GM12878 (cell line): Measurements from ENCODE around the gene PANK1. TPM values are rescaled to one million over a fixed set of nuclear protein-coding genes. Genes with fewer than 3 reads are reported as not detected.

Experiments
- ASH2L ChIP-seq: fragments of 300-600, 200-600 bp; sonication (generic); IDR thresholded peaks from 2 replicates; pipeline ENCODE4 v1.6.1; 2017; ENCODE audit warnings: low read depth, mild to moderate bottlenecking, borderline replicate concordance
- BACH1 ChIP-seq: fragments of 450-650 bp; IDR thresholded peaks from 2 replicates; pipeline ENCODE4 v1.6.1; 2017; ENCODE audit warnings: mild to moderate bottlenecking, borderline replicate concordance
- CEBPB ChIP-seq, 2 experiments: fragments of 150-350 bp in 1 of 2; IDR thresholded peaks; 2 replicates each; pipeline ENCODE4 v1.6.1; 2012 to 2014; ENCODE audit warnings: low read depth in 2 of 2, low read length in 2 of 2, borderline replicate concordance in 1 of 2, inconsistent platforms in 1 of 2
- CHD2 ChIP-seq: IDR thresholded peaks from 2 replicates; pipeline ENCODE4 v1.6.1; 2011; ENCODE audit warnings: low read depth, low read length, improper control_type of control experiment, borderline replicate concordance
- ETV6 ChIP-seq, 2 experiments: fragments of 450-650 bp in 1 of 2; IDR thresholded peaks in 1 of 2; conservative IDR thresholded peaks in 1 of 2; 2 replicates each; pipeline ENCODE4 v1.6.1; 2014; ENCODE audit warnings: antibody characterized with exemption in 1 of 2, borderline replicate concordance in 1 of 2, low read depth in 1 of 2, mild to moderate bottlenecking in 1 of 2, moderate library complexity in 1 of 2
- EZH2 ChIP-seq: IDR thresholded peaks from 2 replicates; pipeline ENCODE4 v1.6.1; 2012; ENCODE audit warnings: low read depth, mild to moderate bottlenecking, control low read depth, inconsistent platforms, low read length, borderline replicate concordance; ENCODE audit not compliant: control insufficient read depth
- HDAC2 ChIP-seq: fragments of 200-600 bp; sonication (generic); IDR thresholded peaks from 2 replicates; pipeline ENCODE4 v1.6.1; 2017
- HDAC6 ChIP-seq: fragments of 200-600 bp; sonication (generic); IDR thresholded peaks from one replicate; pipeline ENCODE4 v1.8.0; 2017; ENCODE audit warnings: antibody characterized with exemption; ENCODE audit not compliant: unreplicated experiment
- JUNB ChIP-seq: IDR thresholded peaks from 2 replicates; pipeline ENCODE4 v1.6.1; 2016; ENCODE audit warnings: antibody characterized with exemption, mild to moderate bottlenecking
- KLF5 ChIP-seq: fragments of 450-650 bp; IDR thresholded peaks from 2 replicates; pipeline ENCODE4 v1.6.1; 2014; ENCODE audit warnings: mild to moderate bottlenecking; ENCODE audit not compliant: partially characterized antibody
- MTA3 ChIP-seq: IDR thresholded peaks from 2 replicates; pipeline ENCODE4 v1.6.1; 2012; ENCODE audit warnings: low read length, inconsistent platforms, borderline replicate concordance
- NFYB ChIP-seq: IDR thresholded peaks from 2 replicates; pipeline ENCODE4 v1.6.1; 2011; ENCODE audit warnings: low read depth, mild to moderate bottlenecking, low read length, improper control_type of control experiment, moderate library complexity; ENCODE audit not compliant: insufficient read depth
- POLR2AphosphoS2 ChIP-seq: IDR thresholded peaks from 2 replicates; pipeline ENCODE4 v1.6.1; 2011; ENCODE audit warnings: low read depth, mild to moderate bottlenecking, low read length, improper control_type of control experiment, moderate library complexity
- SIN3A ChIP-seq: IDR thresholded peaks from 2 replicates; pipeline ENCODE4 v1.6.1; 2012; ENCODE audit warnings: low read depth, low read length, improper control_type of control experiment
- SMAD1 ChIP-seq: fragments of 450-650 bp; IDR thresholded peaks from 2 replicates; pipeline ENCODE4 v1.6.1; 2018; ENCODE audit warnings: mild to moderate bottlenecking, low read depth; ENCODE audit not compliant: partially characterized antibody
- SMARCA5 ChIP-seq: fragments of 450-650 bp; IDR thresholded peaks from 2 replicates; pipeline ENCODE4 v1.6.1; 2017; ENCODE audit warnings: mild to moderate bottlenecking
- SRF ChIP-seq, 2 experiments: IDR thresholded peaks; 2 replicates each; pipeline ENCODE4 v1.6.1; 2011; ENCODE audit warnings: low read depth in 2 of 2, low read length in 2 of 2, mild to moderate bottlenecking in 1 of 2, moderate library complexity in 1 of 2
- SUPT20H ChIP-seq: IDR thresholded peaks from 2 replicates; pipeline ENCODE4 v1.6.1; 2011; ENCODE audit warnings: low read depth, mild to moderate bottlenecking, low read length, moderate library complexity, borderline replicate concordance; ENCODE audit not compliant: control insufficient read depth
- SUZ12 ChIP-seq: fragments of 200-600 bp; sonication (generic); IDR thresholded peaks from one replicate; pipeline ENCODE4 v1.6.1; 2018; ENCODE audit warnings: antibody characterized with exemption, mild to moderate bottlenecking; ENCODE audit not compliant: unreplicated experiment
- WRNIP1 ChIP-seq: IDR thresholded peaks from 2 replicates; pipeline ENCODE4 v1.6.1; 2011; ENCODE audit warnings: low read depth, low read length, improper control_type of control experiment, borderline replicate concordance
- ZNF24 ChIP-seq: fragments of 450-650 bp; IDR thresholded peaks from 2 replicates; pipeline ENCODE4 v1.6.1; 2017; ENCODE audit warnings: antibody characterized with exemption, mild to moderate bottlenecking
- polyA plus RNA-seq, 11 experiments: library from polyadenylated mRNA; depleted of rRNA in 4 of 11; unstranded in 6 of 11; stranded (reverse) in 5 of 11; fragments of >200 nt; fragmentation: Nextera tagmentation in 4 of 11; fragmentation: Illumina TruSeq in 1 of 11; extraction: Ambion mirVana in 4 of 11; extraction: Trizol in 1 of 11; gene quantifications; 1 replicate in 1 of 11; 2 replicates in 10 of 11; pipeline versions ENCODE4 v1.2.1 to v1.2.3, GENCODE V29; 2011 to 2016; ENCODE audit warnings: inconsistent platforms in 2 of 11, missing spikeins in 2 of 11, low read depth in 1 of 11
- total RNA-seq, 4 experiments: library from RNA; depleted of rRNA in 3 of 4; stranded (reverse); fragments of >200 nt in 3 of 4; fragmentation: Illumina TruSeq in 1 of 4; extraction: Trizol in 1 of 4; gene quantifications; 2 replicates each; pipeline versions ENCODE4 v1.2.1 to v1.2.3, GENCODE V29; 2013 to 2021
- TF ChIP-seq, protein P1 (sequence below): fragments of 450-650 bp; IDR thresholded peaks from 2 replicates; pipeline ENCODE4 v1.6.1; 2016; ENCODE audit warnings: mild to moderate bottlenecking, moderate library complexity, borderline replicate concordance
- TF ChIP-seq, protein P2 (sequence below): fragments of 450-650 bp; formaldehyde crosslinking; IDR thresholded peaks from 2 replicates; pipeline ENCODE4 v1.4.0; 2020; ENCODE audit warnings: mild to moderate bottlenecking, moderate library complexity

PANK1 gene
- total and polyA plus RNA-seq, 10 of the 15 experiments (the other 5 are each of a cell fraction or from before 2014, with no cell fraction given): 1.9 to 10.6 (median 5.8) TPM

DNA sequence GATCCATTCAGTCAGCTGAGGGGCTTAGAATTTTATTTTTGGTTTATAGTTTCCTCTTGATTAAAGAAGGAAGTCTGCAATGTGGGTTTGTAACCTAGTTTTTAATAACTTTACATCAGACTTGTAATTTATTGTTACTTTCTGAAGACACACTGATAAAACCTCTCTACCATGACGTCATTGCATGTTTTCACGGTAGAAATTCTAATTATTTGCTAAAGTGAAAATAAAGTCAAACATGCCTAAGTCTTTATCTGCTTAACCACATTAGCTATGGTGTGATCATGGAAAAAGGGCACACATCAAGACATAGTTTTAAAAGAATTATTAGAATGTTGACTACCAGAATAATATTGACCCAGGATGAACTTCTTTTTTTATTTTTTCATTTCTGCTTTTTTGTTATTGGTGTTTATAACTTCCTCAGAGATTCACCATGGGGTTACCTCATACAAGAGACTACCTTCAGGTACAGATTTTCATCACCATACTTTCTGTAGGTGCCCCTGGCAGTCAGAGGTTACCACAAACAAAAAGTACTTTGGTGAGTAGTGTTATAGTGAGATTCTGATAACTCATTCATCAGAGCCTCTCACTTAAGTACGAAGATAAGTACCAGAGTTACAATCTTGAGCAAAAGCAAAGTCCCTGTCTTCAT is 7.0 kb upstream of the PANK1 start (continued):
- TF ChIP-seq POLR2AphosphoS2 (no peak), BACH1 (no peak), SUZ12 (no peak), WRNIP1 (no peak), MTA3 (no peak), EZH2 (no peak), KLF5 (no peak), SMARCA5 (peak; percentile 13; the same call in 1 of the 2 replicates), SRF (IDR thresholded peaks at IDR 0.05; ENCODE audit: low read depth in 2 of 2, low read length in 2 of 2) (no peak), SUPT20H (no peak), ASH2L (no peak), SIN3A (no peak), HDAC2 (no peak), HDAC6 (no peak), NFYB (0 out of 2 replicates have a peak, but pooled peaks have one; percentile 8), JUNB (peak; percentile 78), ETV6 (conservative IDR thresholded peaks at IDR 0.05 in 1 of 2, IDR thresholded peaks at IDR 0.05 in 1 of 2; ENCODE audit: borderline replicate concordance in 1 of 2, low read depth in 1 of 2) (peak in 1 of 2 experiments; percentile 60; a peak in 1 of 4 replicates), SMAD1 (no peak), CEBPB (IDR thresholded peaks at IDR 0.05; ENCODE audit: borderline replicate concordance in 1 of 2, low read depth in 2 of 2, low read length in 2 of 2) (no peak), CHD2 (no peak), ZNF24 (no peak; the same call in 1 of the 2 replicates)
- TF ChIP-seq, protein P1, sequence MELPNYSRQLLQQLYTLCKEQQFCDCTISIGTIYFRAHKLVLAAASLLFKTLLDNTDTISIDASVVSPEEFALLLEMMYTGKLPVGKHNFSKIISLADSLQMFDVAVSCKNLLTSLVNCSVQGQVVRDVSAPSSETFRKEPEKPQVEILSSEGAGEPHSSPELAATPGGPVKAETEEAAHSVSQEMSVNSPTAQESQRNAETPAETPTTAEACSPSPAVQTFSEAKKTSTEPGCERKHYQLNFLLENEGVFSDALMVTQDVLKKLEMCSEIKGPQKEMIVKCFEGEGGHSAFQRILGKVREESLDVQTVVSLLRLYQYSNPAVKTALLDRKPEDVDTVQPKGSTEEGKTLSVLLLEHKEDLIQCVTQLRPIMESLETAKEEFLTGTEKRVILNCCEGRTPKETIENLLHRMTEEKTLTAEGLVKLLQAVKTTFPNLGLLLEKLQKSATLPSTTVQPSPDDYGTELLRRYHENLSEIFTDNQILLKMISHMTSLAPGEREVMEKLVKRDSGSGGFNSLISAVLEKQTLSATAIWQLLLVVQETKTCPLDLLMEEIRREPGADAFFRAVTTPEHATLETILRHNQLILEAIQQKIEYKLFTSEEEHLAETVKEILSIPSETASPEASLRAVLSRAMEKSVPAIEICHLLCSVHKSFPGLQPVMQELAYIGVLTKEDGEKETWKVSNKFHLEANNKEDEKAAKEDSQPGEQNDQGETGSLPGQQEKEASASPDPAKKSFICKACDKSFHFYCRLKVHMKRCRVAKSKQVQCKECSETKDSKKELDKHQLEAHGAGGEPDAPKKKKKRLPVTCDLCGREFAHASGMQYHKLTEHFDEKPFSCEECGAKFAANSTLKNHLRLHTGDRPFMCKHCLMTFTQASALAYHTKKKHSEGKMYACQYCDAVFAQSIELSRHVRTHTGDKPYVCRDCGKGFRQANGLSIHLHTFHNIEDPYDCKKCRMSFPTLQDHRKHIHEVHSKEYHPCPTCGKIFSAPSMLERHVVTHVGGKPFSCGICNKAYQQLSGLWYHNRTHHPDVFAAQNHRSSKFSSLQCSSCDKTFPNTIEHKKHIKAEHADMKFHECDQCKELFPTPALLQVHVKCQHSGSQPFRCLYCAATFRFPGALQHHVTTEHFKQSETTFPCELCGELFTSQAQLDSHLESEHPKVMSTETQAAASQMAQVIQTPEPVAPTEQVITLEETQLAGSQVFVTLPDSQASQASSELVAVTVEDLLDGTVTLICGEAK: no peak
- TF ChIP-seq, protein P2, sequence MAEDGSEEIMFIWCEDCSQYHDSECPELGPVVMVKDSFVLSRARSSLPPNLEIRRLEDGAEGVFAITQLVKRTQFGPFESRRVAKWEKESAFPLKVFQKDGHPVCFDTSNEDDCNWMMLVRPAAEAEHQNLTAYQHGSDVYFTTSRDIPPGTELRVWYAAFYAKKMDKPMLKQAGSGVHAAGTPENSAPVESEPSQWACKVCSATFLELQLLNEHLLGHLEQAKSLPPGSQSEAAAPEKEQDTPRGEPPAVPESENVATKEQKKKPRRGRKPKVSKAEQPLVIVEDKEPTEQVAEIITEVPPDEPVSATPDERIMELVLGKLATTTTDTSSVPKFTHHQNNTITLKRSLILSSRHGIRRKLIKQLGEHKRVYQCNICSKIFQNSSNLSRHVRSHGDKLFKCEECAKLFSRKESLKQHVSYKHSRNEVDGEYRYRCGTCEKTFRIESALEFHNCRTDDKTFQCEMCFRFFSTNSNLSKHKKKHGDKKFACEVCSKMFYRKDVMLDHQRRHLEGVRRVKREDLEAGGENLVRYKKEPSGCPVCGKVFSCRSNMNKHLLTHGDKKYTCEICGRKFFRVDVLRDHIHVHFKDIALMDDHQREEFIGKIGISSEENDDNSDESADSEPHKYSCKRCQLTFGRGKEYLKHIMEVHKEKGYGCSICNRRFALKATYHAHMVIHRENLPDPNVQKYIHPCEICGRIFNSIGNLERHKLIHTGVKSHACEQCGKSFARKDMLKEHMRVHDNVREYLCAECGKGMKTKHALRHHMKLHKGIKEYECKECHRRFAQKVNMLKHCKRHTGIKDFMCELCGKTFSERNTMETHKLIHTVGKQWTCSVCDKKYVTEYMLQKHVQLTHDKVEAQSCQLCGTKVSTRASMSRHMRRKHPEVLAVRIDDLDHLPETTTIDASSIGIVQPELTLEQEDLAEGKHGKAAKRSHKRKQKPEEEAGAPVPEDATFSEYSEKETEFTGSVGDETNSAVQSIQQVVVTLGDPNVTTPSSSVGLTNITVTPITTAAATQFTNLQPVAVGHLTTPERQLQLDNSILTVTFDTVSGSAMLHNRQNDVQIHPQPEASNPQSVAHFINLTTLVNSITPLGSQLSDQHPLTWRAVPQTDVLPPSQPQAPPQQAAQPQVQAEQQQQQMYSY (CRISPR knock-in tag): no peak
